GF-D8 (cell line): ENCODE data around the gene C2orf80.
"Not testable (repeated sequence)": the region's sequence is repeated elsewhere in the genome, so short reads cannot be mapped to it uniquely, and the experiment has no call there.

Experiments
- DNase-seq: peaks from one replicate; lab custom pipeline; 2025; lab: John Stamatoyannopoulos, UW

C2orf80 gene

GRCh38 chr2:208135794-208136715 lies 53.8 kb downstream of the C2orf80 start:
- no peak for DNase-seq

- peak; percentile 63 for DNase-seq
Measured at GRCh38 chr2:208134928-208135586, 54.8 kb downstream of the C2orf80 start.

- DNase-seq, result no peak
Measured at GRCh38 chr2:208130712-208131110, 59.1 kb downstream of the C2orf80 start.

- no peak for DNase-seq
Measured at GRCh38 chr2:208129744-208130711, 59.8 kb downstream of the C2orf80 start, which contains the start of gene CRYGC. Gene CRYGC, minus strand, starts transcription at chr2:208129828. Its CDS starts 36 bp downstream, at chr2:208129792.

GRCh38 chr2:208128136-208128535 lies 61.7 kb downstream of the C2orf80 start:
- DNase-seq, result no peak

GRCh38 chr2:208127090-208127489 lies 62.7 kb downstream of the C2orf80 start:
- DNase-seq, result no peak

GRCh38 chr2:208125251-208125650 lies 64.6 kb downstream of the C2orf80 start:
- DNase-seq, result no peak

- DNase-seq, result not testable (repeated sequence)
Measured at GRCh38 chr2:208124013-208124715, 65.7 kb downstream of the C2orf80 start, which contains the start of gene CRYGD. Gene CRYGD, minus strand, starts transcription at chr2:208124524. Its CDS starts 51 bp downstream, at chr2:208124473.

- no peak for DNase-seq
Measured at GRCh38 chr2:208122248-208122647, 67.6 kb downstream of the C2orf80 start.

- no peak for DNase-seq
Measured at GRCh38 chr2:208118918-208119317, 70.9 kb downstream of the C2orf80 start.

- not testable (repeated sequence) for DNase-seq
Measured at GRCh38 chr2:208117390-208117789, 72.4 kb downstream of the C2orf80 start.
